Measurements from ENCODE around the gene UCP3.

The UCP3 gene

GRCh38 chr11:73950869-73951710, 57.8 kb downstream of the UCP3 start, which contains the start of gene DNAJB13:
TSS of gene DNAJB13 (plus strand) at chr11:73951026. CDS start at chr11:73951070, 44 bp downstream.
- DNase-seq: no peak

All from KG1 (cell line).